Dermis microvascular lymphatic vessel endothelial cell (primary cell): ENCODE data around the gene TMEM263. TPM values are rescaled to one million over a fixed set of nuclear protein-coding genes. Genes with fewer than 3 reads are reported as not detected.
"Not testable (repeated sequence)": the region's sequence is repeated elsewhere in the genome, so short reads cannot be mapped to it uniquely, and the experiment has no call there.

Experiments used
- DNase-seq, 2 donors: peaks; one replicate each; pipeline versions ENCODE4 v3.0.0 to v3.0.0-alpha.2; 2010; ENCODE audit warnings: low read depth in 2 of 2
- total RNA-seq: library from RNA; depleted of rRNA; stranded (reverse); fragments of >200 nt; gene quantifications from 2 replicates; pipeline ENCODE4 v1.2.1, GENCODE V29; 2014

Gene TMEM263
- total RNA-seq, 1 donor from 2014 or later = 40.6 TPM

- DNase-seq = no peak
These were observed 29.8 kb downstream of the TMEM263 start for GRCh38 chr12:106985479-106985878.

DNA sequence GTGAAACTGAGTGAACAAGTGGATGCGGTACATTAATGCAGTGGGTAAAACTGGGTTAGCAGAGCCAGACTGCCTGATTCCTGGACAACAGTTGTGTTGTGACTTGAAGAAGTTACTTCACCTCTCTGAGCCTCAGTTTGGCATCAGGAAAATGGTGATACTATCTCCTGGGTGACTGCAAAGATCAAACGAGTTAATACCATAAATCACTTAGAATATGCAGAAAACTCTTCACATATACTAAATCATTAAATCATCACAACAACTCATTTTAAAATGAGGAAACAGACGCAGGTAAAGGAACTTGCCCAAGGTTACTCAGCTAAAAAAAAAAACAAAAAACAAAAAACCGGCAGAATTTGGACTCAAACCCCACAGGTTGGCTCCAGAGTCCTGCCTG lies 30.4 kb downstream of the TMEM263 start:
- no peak for DNase-seq

DNA sequence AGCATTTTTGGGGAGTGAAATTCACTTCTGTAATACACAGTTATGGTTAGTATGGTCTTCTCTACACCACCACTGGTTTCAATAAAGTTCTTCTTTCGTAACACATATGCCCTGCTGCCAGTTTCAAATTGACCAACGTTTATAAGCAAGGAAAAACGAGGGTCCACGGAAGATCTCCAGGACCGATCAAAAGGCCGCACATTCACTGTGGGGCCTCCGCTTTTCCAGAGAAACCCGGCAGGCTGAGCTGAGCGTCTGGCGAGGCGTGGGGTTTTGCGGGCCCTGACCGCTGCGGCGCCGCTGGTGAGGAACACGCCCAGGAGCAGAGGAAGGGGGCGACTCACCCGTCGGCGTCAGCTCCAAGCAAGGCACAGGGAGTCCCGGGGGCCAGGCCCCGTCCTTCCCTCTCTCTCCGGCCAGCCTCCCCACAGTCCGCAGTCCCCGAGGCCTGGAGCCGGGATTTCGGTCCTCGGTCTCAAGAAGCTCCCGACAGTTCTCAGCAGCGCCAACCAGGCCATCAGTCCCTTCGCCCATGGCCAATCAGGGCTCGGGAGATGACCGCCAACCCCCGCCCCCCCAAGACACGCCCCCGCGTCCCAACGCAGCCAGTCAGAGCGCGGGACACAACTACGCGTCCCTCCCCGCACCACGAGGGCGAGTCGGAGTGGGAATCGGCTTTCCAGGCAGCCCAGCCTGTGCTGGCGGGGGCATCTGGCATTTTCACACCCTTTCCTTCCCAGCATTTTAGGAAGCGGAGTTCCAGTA lies 31.1 kb downstream of the TMEM263 start, which contains the start of gene MTERF2:
Gene MTERF2, minus strand, starts transcription at position 522 of the 765 bp plus-strand sequence. CDS start 8,432 bp downstream, outside the sequence.
- DNase-seq = peak; percentile 77 to 96

- no peak for DNase-seq
These were observed 32.1 kb downstream of the TMEM263 start for GRCh38 chr12:106987846-106988245.

- DNase-seq = no peak
These were observed 39.0 kb downstream of the TMEM263 start for GRCh38 chr12:106994579-106995220.

DNA sequence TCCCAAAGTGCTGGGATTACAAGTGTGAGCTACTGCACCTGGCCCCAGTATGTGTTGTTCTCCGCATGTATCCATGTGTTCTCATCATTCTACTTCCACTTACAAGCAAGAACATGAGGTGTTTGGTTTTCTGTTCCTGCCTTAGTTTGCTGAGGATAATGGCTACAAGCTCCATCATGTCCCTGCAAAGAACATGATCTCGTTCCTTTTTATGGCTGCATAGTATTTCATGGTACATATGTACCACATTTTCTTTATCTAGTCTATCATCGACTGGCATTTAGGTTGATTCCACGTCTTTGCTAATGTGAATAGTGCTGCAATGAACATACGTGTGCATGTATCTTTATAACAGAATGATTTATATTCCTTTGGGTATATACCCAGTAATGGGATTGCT lies 40.4 kb downstream of the TMEM263 start:
- not testable (repeated sequence) for DNase-seq

- no peak for DNase-seq
These were observed 42.2 kb downstream of the TMEM263 start for GRCh38 chr12:106997916-106998315.

- no peak for DNase-seq
These were observed 43.7 kb downstream of the TMEM263 start for GRCh38 chr12:106999446-106999845.

DNA sequence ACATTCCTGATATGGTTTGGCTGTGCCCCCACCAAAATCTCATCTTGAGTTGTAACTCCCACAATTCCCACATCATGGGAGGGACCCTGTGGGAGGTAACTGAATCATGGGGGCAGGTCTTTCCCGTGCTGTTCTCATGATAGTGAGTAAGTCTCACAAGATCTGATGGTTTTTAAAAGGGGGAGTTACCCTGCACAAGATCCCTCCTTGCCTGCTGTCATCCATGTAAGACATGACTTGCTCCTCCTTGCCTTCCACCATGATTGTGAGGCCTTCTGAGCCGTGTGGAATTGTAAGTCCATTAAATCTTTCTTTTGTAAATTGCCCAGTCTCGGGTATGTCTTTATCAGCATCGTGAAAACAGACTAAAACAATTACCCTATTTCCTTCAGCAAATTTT lies 47.0 kb downstream of the TMEM263 start:
- not testable (repeated sequence) for DNase-seq

DNA sequence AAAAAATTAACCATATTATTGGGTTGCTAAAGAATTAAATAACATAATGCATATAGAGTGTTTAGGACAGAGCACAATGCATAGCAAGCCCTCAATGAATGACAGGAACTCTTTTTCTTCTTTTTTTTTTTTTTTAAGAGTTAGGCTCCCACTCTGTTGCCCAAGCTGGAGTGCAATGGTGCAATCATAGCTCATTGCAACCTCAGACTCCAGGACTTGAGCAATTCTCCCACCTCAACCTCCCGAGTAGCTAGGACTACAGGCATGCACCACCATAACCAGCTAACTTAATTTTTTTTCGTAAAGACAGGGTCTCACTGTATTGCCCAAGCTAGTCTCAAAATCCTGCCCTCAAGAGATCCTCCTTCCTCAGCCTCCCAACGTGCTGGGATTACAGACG lies 51.7 kb downstream of the TMEM263 start:
- DNase-seq = no peak

DNA sequence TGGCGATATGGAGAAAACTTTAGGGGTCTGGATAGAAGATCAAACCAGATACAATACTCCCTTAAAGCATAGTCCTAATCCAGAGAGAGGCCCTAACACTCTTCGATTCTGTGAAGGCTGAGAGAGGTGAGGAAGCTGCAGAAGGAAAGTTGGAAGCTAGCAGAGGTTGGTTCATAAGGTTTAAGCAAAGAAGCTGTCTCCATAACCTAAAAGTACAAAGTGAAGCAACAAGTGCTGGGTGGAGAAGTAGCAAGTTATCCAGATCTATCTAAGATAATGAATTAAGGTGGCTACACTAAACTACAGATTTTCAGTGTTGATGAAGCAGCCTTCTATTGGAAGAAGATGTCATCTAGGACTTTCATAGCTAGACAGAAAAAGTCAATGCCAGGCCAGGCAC lies 55.8 kb downstream of the TMEM263 start:
- DNase-seq = no peak

DNA sequence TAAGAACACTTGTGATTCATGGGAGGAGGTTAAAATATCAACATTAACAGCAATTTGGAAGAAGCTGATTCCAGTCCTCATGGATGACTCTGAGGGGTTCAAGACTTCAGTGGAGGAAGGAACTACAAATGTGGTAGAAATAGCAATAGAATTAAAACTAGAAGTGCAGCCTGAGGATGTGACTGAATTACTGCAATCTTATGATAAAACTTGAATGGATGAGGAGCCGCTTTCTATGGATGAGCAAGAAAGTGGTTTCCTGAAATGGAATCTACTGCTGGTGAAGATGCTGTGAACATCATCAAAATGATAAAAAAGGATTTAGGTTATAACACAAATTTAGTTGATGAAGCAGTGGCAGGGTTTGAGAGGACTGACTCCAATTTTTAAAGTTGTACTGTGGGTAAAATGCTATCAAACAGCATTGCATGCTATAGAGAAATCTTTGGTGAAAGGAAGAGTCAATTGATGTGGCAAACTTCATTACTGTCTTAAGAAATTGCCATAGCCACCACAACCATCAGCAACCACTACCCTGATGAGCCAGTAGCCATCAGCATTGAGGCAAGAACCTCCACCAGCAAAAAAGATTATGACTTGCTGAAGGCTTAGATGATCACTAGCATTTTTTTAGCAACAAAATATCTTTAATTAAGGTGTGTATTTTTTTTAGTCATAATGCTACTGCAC lies 57.2 kb downstream of the TMEM263 start:
- DNase-seq = no peak

GRCh38 chr12:107014055-107014454 lies 58.3 kb downstream of the TMEM263 start:
- DNase-seq = peak in 1 of 2 donors; percentile 7

DNA sequence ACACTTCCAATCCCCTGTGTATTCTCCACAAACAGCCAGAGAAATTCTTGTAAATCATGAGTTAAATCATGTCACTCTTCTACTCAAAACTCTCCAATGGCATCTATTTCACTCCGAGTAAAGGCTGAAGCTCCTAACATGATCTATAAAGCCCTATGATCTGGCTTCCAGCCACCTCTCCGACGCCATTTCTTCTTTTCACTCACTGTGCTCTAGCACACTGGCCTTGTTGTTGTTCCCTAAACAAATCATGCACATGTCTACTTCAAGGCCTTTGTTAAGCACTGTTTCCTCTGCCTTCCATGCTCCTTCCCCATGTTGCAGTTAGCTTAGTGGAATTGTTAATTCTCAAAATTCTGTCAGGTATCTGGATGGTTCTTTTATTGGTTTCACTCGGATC lies 61.3 kb downstream of the TMEM263 start:
- DNase-seq = no peak

- no peak for DNase-seq
These were observed 63.8 kb downstream of the TMEM263 start for GRCh38 chr12:107019546-107019945.

Other genes with a start within 250 kb of the TMEM263 start
- 8.2 and 10.6 TPM in 2 replicates for gene RIC8B, start 181.2 kb upstream of the TMEM263 start, total RNA-seq
- gene MTERF2, start 31.2 kb downstream of the TMEM263 start, total RNA-seq = 4.0 and 6.2 TPM in 2 replicates
- 10.4 and 10.5 TPM in 2 replicates for gene CRY1, start 137.6 kb downstream of the TMEM263 start, total RNA-seq